H1 (cell line): Measurements from ENCODE around the gene UBE2F.

ENCODE experiments used
- CREB1 ChIP-seq: IDR thresholded peaks from 2 replicates; pipeline ENCODE4 v1.6.1; 2012; ENCODE audit warnings: inconsistent platforms
- CTCF ChIP-seq, 3 experiments: IDR thresholded peaks; 1 replicate in 2 of 3; 2 replicates in 1 of 3; pipeline versions ENCODE4 v1.5.1 to v1.6.1; 2011; ENCODE audit warnings: low read length in 3 of 3, mild to moderate bottlenecking in 3 of 3, inconsistent platforms in 2 of 3, low read depth in 1 of 3, moderate library complexity in 1 of 3; ENCODE audit not compliant: insufficient read depth in 1 of 3; ENCODE audit errors: control extremely low read depth in 1 of 3
- EZH2 ChIP-seq: fragments of 200-600 bp; sonication (generic); IDR thresholded peaks from 2 replicates; pipeline ENCODE4 v1.7.1; 2012; ENCODE audit warnings: low read depth, mild to moderate bottlenecking, moderate library complexity, low read length, inconsistent platforms; ENCODE audit not compliant: severe bottlenecking
- POLR2A ChIP-seq, 2 experiments: IDR thresholded peaks; 1 replicate in 1 of 2; 2 replicates in 1 of 2; pipeline ENCODE4 v1.6.1; 2011; ENCODE audit warnings: low read depth in 2 of 2, low read length in 2 of 2, mild to moderate bottlenecking in 2 of 2; ENCODE audit errors: control extremely low read depth in 1 of 2
- POLR2AphosphoS5 ChIP-seq: IDR thresholded peaks from 2 replicates; pipeline ENCODE4 v1.6.1; 2011; ENCODE audit warnings: low read depth, low read length
- RAD21 ChIP-seq, 2 experiments: IDR thresholded peaks in 1 of 2; conservative IDR thresholded peaks in 1 of 2; 2 replicates each; pipeline ENCODE4 v1.6.1; 2011; ENCODE audit warnings: low read depth in 2 of 2, low read length in 2 of 2, improper control_type of control experiment in 1 of 2, inconsistent platforms in 1 of 2, mild to moderate bottlenecking in 1 of 2, moderate library complexity in 1 of 2
- RFX5 ChIP-seq: IDR thresholded peaks from 2 replicates; pipeline ENCODE4 v1.6.1; 2011; ENCODE audit warnings: low read depth, low read length, improper control_type of control experiment, borderline replicate concordance
- RXRA ChIP-seq: IDR thresholded peaks from 2 replicates; pipeline ENCODE4 v1.6.1; 2011; ENCODE audit warnings: low read depth, mild to moderate bottlenecking, low read length, moderate library complexity; ENCODE audit not compliant: insufficient read depth
- TAF1 ChIP-seq: IDR thresholded peaks from 2 replicates; pipeline ENCODE4 v1.6.1; 2011; ENCODE audit warnings: mild to moderate bottlenecking, low read depth, low read length
- YY1 ChIP-seq: IDR thresholded peaks from 2 replicates; pipeline ENCODE4 v1.6.1; 2011; ENCODE audit warnings: low read depth, mild to moderate bottlenecking, low read length

- TF ChIP-seq CTCF (IDR thresholded peaks at IDR 0.05; ENCODE audit: control extremely low read depth in 1 of 3, insufficient read depth in 1 of 3, low read depth in 1 of 3, low read length in 3 of 3) (no peak), RXRA (no peak), POLR2A (IDR thresholded peaks at IDR 0.05; ENCODE audit: control extremely low read depth in 1 of 2, low read depth in 2 of 2, low read length in 2 of 2) (no peak), RAD21 (IDR thresholded peaks at IDR 0.05 in 1 of 2, conservative IDR thresholded peaks at IDR 0.05 in 1 of 2; ENCODE audit: low read depth in 2 of 2, low read length in 2 of 2) (no peak), POLR2AphosphoS5 (no peak), EZH2 (no peak), CREB1 (no peak), RFX5 (no peak), TAF1 (no peak), YY1 (no peak)
Measured at GRCh38 chr2:238079874-238080327, 113.1 kb downstream of the UBE2F start.
